GM21619 (cell line): ENCODE measurements around the gene GAS6.

Experiments used
- ATAC-seq: cut with Tn5 transposase; IDR thresholded peaks from one replicate; pipeline ENCODE4 v1.9.1; 2021; ENCODE audit not compliant: unreplicated experiment

GAS6 gene

DNA sequence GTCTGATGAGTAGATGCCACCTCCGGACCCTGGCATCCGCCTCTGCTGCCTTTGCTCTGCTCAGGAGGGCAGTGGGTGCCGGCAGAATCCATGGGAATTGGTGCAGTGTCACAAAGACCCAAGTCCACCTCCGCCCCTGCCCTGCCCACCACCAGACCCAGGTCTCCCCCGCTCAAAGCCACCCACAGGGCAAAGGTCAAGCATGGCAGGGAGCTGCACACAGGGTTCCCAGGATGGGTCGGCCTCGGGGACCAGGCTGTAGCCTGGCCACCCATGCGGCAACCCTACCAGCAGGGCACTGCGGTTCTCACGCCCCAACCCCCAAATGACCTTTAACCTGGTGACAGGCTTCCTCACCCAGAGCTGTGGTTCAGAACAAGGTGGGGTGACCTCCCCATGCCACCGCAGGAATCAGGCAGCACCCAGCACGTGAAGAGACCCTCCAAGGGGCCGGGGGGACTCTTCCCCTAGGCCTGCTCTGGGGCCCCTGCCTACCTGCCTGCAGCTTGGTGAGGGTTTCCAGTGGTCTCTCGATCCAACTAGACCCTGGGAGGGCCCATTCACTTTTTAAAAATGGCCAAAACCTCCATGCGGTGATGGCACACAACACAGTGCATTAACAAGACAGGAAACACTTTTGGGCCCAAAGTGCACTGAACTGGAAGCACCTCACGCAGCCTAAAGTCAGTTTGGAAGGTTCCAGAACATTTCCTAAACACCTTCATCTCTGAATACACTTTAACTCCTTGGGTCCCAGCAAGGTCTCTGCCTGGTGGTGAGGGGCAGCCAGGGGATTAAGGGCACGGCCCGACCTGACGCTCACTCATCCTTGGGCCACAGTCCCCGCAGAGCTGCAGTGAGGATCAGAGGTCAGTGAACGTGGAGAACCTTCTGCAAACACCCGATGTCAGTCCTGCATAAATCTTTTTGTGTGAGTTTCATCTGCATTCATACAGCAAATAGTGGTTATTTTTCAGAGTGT is 11.0 kb downstream of the GAS6 start:
- no peak for ATAC-seq

DNA sequence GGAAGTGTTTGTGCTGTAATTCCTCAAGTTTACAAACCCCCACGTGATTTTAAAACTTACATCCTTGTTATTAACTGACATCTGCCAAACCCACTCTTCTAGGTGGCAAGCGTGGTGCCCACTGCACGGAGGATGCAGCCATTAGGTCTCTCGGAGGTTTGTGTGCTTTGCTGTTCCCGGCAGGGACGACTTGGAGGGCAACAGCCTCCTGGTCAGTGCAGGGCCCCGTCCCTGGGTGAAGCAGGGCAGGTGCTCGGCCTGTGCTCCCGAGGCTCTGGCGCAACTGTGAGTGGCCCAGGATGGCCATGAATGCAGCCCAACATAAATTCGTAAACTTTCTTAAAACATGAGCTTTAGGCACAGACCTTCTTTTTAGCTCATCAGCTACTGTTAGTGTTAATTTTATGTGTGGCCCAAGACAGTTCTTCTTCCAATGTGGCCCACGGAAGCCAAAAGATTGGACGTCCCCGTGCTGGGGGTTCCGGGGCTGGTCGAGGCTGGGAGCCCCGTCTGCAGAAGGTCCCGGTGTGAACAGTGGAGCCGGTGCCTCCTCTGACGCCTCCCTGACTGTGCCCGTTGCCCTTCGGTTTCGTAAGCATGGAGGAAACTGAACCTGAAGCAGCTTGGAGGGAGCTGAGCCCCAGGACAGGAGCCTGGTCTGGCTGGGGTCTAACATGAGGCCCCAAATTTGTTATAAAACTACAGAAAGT is 11.9 kb downstream of the GAS6 start:
- no peak for ATAC-seq

DNA sequence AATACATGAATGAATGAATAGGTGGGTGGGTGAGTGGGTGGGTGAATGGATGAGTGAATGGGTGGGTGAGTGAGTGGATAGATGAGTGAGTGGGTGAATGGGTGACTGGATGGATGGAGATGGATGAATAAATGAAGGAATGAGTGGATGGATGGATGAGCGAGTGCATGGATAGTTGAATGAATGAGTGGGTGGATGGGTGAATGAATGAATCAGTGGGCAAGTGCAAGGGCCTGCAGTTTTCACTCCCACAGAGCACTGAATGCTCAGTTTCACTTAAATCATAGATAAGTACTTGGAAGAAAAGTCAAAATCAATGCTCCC is 12.4 kb downstream of the GAS6 start:
- ATAC-seq, result no peak

DNA sequence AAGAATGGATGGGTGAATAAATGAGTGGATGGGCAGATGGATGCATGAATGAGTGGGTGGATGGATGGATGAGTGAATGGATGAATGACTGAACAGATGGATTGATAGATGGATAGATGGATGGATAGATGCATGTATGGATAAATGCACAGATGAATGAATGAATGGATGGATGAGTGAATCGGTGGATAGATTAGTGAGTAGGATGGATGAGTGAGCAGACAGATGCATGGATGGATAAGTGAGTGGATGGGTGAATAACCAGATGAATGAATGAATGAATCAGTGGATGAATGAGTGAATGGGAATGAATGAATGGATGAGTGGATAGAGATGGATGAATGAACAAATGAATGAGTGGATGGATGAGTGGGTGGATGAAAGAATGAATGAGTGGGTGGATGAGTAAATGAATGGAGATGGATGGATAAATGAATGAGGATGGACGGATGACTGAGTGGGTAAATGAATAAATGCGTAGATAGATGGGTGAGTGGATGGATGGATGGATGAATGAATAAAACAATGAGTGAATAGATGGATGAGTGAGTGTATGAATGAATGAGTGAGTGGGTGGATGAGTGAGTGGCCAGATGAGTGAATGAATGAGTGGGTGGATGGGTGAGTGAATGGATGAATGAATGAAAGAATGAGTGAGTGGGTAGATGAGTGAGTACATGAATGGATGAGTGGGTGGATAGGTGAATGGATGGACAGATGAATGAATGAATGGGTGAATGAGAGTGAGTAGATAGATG is 13.0 kb downstream of the GAS6 start:
- no peak for ATAC-seq

DNA sequence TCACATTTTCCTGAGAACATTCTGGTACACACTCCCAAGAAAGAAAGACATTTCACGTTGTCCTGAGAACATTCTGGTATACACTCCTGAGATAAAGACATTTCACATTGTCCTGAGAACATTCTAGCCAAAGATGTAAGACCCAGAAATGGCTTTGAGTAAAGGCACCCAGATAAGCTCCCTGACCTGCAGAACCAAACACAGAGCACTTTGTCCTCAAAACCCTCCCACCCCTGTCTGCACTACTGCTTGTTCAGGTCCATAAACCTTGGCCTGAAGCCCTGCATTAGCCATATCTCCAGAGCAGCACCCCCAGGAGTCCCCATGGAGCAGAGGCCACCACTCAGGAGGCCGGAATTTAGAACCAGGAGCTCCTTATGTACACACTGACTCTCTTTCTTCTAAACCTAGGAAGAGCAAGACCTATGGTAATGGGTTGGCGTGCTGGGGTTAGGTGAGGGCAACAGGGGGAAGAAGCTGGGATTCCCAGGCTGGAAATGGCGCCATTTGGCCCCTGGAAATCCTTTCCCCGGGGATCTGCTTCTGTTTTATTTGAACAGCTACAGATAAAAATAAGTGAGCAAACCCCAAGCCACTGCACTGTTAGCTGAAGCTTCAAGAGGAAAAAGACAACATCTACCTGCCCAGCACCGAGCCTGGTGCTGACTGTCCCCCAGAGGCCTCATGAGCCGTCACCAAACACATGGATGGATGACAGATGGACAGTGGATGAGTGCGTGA is 13.7 kb downstream of the GAS6 start:
- no peak for ATAC-seq

DNA sequence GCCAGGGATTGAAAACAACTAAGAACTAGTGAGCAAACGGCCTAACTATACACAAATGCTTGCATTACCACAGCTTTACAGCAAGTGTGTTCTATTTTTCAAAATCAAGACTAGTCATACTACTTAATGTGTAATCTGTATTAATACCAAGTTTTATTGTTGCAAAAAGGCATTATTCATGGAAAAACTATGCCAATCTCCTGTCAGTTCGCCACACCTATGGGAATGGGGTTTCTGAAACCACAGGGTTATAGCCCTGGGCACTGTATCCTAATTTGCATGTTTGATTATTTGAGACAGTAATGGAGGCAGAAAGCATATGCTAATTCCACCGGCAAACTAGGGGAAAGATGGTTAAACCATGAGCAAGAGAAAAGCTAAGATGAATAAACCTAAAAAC is 14.3 kb downstream of the GAS6 start:
- no peak for ATAC-seq

DNA sequence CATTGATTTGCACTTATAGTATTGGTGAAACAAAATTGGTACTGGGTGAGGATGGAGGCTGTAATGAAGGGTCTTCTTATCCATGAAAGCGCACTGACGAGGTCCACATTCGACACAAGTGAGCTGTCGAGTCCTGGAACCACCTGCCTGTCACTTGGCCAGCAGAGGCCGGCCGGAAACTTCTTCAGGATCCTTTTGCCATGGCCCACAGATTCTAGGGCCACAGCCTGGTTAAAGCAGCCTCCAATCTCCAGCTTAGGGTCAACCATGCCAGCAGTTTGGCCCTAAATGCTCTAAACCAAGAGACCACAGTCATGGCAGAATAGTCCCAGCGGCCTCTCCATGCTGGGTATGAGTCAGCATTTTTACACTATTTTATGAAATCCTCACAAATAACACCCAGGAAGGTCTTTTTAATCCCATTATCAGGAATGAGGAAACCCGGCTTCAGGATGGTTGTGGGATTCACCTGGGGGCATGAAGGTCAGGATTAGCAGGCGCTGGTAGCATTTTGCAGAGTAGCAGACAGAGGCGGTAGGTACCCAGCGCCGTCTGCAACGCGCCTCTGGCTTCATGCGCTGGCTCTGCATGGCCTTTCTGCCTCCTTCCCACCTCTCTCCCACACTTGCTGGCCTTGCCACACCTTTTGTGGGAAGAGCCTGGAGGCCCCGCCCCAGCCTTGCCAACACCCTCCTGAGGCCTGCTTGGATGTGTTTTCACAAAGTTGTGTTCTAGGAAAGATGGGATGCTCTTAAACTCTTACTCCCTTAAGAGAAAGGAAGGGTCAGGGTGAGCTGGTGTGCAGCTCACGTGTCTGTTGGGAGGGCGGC is 15.2 kb downstream of the GAS6 start:
- ATAC-seq, result no peak

DNA sequence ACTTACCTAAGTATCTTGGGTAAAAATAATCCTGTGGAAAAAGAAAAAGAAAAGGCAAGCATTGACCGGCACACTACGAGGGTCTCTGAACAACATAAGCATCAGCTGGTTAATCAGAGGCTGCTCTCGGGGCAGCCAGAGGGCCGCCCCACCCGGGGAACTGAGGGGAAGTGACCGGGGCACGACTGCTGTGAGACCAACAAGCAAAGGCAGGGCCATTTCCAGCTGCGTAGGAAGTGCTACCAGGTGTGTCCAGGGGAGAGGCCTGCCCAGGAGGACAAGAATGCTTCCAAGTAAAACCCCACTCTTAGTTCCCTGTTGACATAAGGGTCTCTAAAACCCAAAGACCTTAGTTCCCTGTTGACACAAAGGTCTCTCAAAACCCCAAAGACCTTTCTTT is 15.9 kb downstream of the GAS6 start:
- ATAC-seq, result no peak

DNA sequence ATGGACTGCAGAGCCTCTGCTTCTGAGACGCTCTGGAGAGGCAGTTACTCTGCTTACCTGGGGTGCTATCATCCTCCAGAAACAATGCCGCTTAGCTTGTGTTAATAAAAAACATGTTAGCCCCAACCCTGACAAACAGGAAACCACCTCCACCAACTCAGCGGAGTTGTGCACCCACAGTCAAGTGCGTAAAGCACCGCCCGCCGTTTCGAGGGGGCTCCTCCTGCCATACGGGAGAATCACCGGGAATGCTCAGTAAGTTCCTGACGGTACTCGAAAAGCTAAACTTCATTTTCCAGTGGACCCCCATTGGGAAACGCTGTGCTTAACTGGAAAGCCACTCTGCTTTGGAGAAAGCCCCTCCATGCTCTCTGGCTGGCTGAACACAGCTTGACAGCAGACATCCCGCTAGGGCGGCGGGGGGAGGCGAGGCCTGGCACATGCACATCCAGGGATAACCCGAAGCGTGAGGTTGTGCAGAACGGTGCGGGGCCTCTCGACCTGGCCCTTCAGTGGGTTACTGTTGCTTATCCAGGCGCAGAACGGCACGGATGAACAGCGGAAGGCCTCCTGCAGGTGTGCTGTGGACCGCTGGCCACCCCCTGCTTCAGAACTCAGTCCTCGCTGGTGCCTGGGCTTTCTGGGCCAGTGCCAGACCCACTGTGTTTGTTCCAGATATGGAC is 17.1 kb downstream of the GAS6 start:
- ATAC-seq, result no peak

DNA sequence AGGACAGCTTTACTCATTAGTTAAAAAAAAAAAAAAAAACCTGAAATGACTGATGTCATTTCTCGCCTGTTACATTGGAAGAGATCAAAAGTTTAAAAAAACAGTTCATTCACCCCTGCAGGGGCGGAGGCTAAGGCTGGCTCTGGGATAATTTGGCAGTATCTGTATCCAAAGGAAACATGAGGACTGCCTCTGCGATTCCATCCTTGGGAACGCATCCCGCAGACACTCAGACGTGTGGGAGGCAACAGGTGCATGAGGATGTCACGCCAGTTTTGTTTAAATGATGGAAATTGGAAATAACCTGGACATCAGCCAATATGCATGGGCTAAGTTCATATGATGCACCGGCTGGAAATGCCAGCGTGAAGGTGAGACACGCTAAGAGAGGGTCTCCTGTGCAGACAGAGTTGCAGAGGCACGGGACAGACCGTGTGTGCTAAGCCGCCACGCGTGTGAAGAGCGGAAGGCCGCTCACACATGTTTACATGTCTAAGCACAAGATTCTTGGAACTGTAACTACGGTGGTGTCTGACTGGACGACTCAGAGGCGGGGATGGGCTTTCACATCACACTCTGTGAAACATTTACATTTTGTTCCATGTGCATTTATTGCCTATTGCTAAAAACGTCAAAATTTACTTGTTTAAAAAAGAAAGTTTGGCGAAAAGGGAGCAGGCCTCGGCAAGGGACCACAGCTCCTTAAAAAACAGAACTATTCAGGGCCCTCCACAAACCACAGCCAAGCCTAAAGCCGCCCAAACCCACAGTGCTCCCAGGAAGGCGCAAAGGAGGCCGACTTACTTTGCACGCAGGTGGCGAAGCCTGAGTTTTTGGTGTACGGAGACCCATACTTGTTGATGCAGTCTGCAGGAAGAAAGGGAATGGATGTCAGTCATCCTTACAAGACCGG is 17.9 kb downstream of the GAS6 start:
- no peak for ATAC-seq

DNA sequence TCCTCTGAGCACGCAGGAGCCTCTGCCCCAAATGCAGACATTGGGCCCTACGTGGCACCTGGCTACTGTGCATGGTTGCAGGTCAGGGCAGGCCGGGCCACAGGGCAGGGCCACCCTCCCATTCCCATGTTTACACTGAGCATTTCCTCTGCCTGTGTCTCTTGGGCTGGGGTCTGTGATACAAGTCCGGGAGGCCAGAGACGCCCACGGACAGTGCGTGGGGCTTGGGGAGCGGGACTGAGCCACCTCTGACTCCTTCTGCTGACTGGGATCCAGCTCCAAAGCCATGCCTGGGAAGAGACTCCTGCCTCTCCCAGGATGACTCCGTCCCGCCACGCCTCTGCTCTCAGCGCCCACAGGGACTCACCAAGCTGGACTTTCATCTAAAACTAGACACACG is 18.8 kb downstream of the GAS6 start:
- no peak for ATAC-seq

DNA sequence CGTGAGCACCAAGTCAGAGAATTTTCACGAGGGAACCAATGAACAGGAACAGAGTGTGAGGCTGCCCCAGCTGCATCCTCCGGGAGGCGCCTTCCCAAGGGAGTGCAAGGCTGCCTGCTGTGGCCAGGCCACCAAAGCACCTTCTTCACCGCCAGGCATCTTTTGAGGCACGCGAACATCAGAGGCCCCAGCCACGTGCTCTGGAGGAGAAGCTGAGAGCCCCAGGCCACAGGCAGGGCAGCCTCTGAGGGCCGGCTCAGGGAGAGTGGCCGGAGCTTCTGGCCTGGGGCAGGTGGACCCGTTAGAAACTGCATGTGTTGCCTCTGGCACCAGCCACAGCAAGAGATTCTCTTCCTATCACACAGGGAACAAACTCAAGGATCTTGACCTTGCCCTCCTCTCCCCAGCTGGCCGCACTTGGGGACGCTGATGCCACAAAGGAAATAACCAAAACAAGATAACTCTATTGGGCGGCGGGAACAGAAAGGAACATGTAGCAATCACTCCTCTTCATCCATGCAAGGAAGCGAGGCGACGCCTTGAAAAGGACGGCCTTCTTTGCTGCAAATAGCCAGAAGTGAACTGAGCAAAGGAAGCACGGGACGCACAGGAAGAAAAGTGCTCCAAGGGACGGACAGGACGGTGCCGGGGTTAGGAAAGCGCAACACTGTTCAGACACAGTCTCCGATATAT is 19.9 kb downstream of the GAS6 start:
- no peak for ATAC-seq

DNA sequence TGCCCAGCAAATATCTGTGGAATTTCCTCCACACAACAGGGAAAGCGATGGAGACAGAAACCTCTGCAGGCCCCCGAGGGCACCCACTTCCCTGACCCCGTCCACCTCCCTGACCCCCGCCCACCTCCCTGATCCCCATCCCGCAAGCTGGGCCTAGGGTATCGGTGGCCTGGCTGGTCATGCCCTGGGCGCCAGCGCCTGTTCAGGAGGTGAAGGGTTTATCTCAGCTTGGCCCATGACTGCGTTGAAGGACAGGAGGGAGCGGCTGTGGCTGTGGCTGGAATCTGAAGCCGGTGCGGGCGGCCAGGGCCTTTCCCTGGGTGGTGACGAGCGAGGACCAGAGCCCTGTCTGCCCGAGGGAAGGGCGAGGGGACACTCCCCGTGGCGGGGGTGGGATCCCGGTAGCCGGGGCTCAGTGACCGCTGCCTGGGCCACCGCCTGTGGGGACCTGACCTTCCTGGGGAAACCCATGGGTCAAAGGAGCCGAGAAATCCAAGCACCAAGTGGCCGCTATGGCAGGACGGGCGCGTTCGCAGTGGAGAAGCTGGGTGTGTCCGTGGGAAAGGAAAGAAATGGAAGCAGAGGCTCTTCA is 20.7 kb downstream of the GAS6 start:
- no peak for ATAC-seq

DNA sequence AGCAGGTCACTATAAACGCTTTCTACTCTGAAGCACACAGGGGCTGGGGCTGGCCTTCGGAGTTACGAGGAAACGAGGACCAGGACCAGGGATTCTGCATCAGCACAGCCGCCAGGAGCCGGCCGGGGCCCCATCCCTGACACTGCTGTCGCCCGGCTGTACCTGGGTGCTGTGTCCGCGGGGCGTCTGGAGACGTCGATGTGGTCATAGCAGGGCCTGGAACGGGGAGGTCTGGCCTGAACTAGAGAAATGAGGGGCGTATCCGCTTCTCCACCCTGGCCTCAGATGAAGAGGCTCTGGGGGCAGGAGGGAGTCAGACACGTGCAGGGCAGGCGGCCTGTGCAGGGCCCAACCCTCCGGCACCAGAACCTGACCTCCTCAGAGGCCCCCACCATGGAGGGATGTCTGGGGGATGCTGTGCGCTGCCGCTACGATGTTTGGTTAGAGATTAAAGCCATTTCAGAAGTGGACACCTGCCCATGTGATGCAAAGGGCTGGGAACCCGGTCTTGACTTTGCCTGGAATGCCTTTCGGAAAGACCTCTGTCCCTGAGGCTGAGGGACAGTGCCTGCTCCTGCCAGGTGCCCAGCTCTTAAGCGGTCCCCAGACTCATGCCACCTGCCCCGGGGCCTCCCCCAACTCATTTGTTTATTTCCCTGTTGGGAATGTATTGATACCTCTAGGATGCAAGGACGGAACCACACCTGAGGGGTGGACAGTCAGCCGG is 21.4 kb downstream of the GAS6 start:
- no peak for ATAC-seq

DNA sequence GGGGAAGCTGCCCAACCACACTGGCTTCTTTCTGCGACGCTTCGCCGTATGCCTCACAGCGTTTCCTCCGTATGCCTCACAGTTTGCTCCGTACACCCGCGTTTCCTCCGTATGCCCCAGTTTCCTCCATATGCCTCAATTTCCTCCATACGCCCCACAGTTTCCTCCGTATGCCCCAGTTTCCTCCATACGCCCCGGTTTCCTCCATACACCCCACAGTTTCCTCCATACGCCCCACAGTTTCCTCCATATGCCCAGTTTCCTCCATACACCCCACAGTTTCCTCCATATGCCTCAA is 22.6 kb downstream of the GAS6 start:
- ATAC-seq, result no peak

DNA sequence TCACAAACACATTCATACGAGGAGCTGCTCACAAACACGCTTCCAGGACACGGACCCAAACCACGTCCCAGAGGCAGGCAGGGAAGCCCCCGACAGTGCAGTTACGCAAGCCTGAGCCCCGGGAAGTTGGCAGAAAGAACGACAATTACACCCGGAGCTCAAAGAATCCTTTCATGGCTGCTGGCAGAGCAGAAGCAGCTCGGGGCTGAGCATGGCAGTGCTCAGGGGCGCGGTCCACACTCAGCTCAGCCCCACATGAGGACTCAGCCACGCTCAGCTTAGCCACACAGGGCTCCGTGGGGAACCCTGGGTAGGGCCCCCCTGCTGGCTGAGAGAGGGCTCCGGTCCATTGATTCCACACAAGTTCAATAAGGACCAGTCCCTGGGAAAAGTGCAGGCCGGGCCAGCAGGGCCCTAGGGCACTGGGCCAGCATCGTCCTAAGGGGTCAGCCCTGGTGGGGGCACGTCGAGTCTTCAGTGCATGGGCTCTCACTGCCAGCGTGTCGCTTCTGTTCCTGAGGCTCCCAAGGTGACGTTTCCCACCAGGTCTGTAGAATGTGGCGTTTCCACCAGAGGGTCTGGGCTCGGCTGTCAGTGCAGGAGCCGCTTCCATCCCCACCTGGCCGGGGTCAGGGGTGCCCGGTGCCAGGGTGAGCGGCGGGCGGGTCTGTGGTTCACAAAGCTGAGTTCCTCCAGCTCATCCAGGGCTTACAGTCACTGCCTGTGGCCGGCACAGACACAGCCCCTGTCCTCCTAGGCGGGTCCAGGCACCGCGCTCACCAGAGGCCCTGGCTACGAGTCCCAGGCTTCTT is 23.1 kb downstream of the GAS6 start:
- no peak for ATAC-seq
